ENCODE results near the gene NEDD4L.

The NEDD4L gene

GRCh38 chr18:58025205-58025604 is 18.8 kb upstream of the NEDD4L start:
- intact Hi-C loops (cut with DNase I): no loop called here
- no peak for DNase-seq

- intact Hi-C loops (cut with DNase I): no loop called here
- DNase-seq: no peak
Observed at GRCh38 chr18:58025733-58026132, 18.3 kb upstream of the NEDD4L start.

GRCh38 chr18:58026395-58026794 is 17.6 kb upstream of the NEDD4L start:
- intact Hi-C loops (cut with DNase I): no loop called here
- DNase-seq: no peak

- intact Hi-C loops (cut with DNase I): no loop called here
- DNase-seq: no peak
Observed at GRCh38 chr18:58026857-58027256, 17.2 kb upstream of the NEDD4L start.

GRCh38 chr18:58027341-58027740 is 16.7 kb upstream of the NEDD4L start:
- DNase-seq: no peak
- intact Hi-C loops (cut with DNase I): no loop called here

- intact Hi-C loops (cut with DNase I): no loop called here
Observed at GRCh38 chr18:58028109-58028784, 15.8 kb upstream of the NEDD4L start.

GRCh38 chr18:58032233-58032632 is 11.8 kb upstream of the NEDD4L start:
- intact Hi-C loops (cut with DNase I): no loop called here
- no peak for DNase-seq

More at GRCh38 chr18:58028109-58028784, 15.8 kb upstream of the NEDD4L start:
- no peak for DNase-seq

GRCh38 chr18:58033216-58033615 is 10.8 kb upstream of the NEDD4L start:
- no peak for DNase-seq
- intact Hi-C loops (cut with DNase I): no loop called here

- DNase-seq: no peak
- intact Hi-C loops (cut with DNase I): no loop called here
Observed at GRCh38 chr18:58034370-58034769, 9.7 kb upstream of the NEDD4L start.

- intact Hi-C loops (cut with DNase I): no loop called here
- no peak for DNase-seq
Observed at GRCh38 chr18:58037163-58037562, 6.9 kb upstream of the NEDD4L start.

GRCh38 chr18:58038063-58038462 is 6.0 kb upstream of the NEDD4L start:
- intact Hi-C loops (cut with DNase I): no loop called here
- no peak for DNase-seq

GRCh38 chr18:58041633-58042032 is 2.4 kb upstream of the NEDD4L start:
- intact Hi-C loops (cut with DNase I): loop anchor here (5.0 to 10.0 kb wide), 4 partner anchors 81 to 409 kb away; no protein-coding TSS in a partner anchor
- DNase-seq: no peak

GRCh38 chr18:58042826-58043490 is 1.1 kb upstream of the NEDD4L start:
- no peak for DNase-seq
- intact Hi-C loops (cut with DNase I): loop anchor here (5.0 to 10.0 kb wide), 4 partner anchors 79 to 411 kb away; no protein-coding TSS in a partner anchor

- DNase-seq: peak; percentile 10 to 74 (median 46)
- intact Hi-C loops (cut with DNase I): loop anchor here (5.0 to 10.0 kb wide), 4 partner anchors 78 to 412 kb away; no protein-coding TSS in a partner anchor
Observed at GRCh38 chr18:58044370-58045241, 580 bp downstream of the NEDD4L start.

GRCh38 chr18:58045242-58046092 is 1.4 kb downstream of the NEDD4L start:
- DNase-seq: peak; percentile 31 to 77 (median 57)
- intact Hi-C loops (cut with DNase I): loop anchor here (10.0 kb wide), 1 partner anchor 259 kb away; no protein-coding TSS in a partner anchor

GRCh38 chr18:58046093-58046793 is 2.2 kb downstream of the NEDD4L start:
- peak in 1 of 42 donors; percentile 27 for DNase-seq
- intact Hi-C loops (cut with DNase I): loop anchor here (10.0 kb wide), 1 partner anchor 259 kb away; no protein-coding TSS in a partner anchor

GRCh38 chr18:58046794-58047555 is 2.9 kb downstream of the NEDD4L start:
- DNase-seq: no peak
- intact Hi-C loops (cut with DNase I): loop anchor here (10.0 kb wide), 1 partner anchor 258 kb away; no protein-coding TSS in a partner anchor

Data from head of caudate nucleus (tissue), 42 donors.